ENCODE results near the gene LEFTY1. TPM values are rescaled to one million over a fixed set of nuclear protein-coding genes. Genes with fewer than 3 reads are reported as not detected.
A peak's percentile ranks its signal among the peaks of the same experiment; 100 is the strongest.

The LEFTY1 gene
- total and polyA plus RNA-seq, 9 of the 15 experiments (the other 6 are each of a cell fraction or from before 2014, with no cell fraction given): 0.07 to 0.24 (median 0.17) TPM; not detected in 5

GRCh38 chr1:225928186-225929175, 39.5 kb upstream of the LEFTY1 start (continued):
- TF ChIP-seq RNF219 (CRISPR knock-in tag; IDR thresholded peaks at IDR 0.05): no peak; the same call in 1 of the 2 replicates
- no peak for TF ChIP-seq PPARD (CRISPR knock-in tag; IDR thresholded peaks at IDR 0.05)
- no peak for TF ChIP-seq PBX2 (CRISPR knock-in tag; IDR thresholded peaks at IDR 0.05; ENCODE audit: low read depth)
- TF ChIP-seq PBX2 (tag; conservative IDR thresholded peaks at IDR 0.05; ENCODE audit: low read depth): peak; percentile 81
- peak; percentile 82 to 88; a peak in 3 of 4 replicates for TF ChIP-seq HDAC1 (IDR thresholded peaks at IDR 0.05)
- TF ChIP-seq DNMT1 (IDR thresholded peaks at IDR 0.05): peak; percentile 94; the same call in 1 of the 2 replicates
- peak; percentile 74 for TF ChIP-seq FOSL1 (tag; conservative IDR thresholded peaks at IDR 0.05)
- TF ChIP-seq ZNF518B (CRISPR knock-in tag; IDR thresholded peaks at IDR 0.05): no peak
- no peak for TF ChIP-seq ZNF184 (CRISPR knock-in tag; IDR thresholded peaks at IDR 0.05)
- peak; percentile 95 for TF ChIP-seq ZKSCAN8 (CRISPR knock-in tag; IDR thresholded peaks at IDR 0.05)
- peak; percentile 76 for TF ChIP-seq NKRF (IDR thresholded peaks at IDR 0.05; ENCODE audit: borderline replicate concordance)
- peak; percentile 83; the same call in 1 of the 2 replicates for TF ChIP-seq TOE1 (IDR thresholded peaks at IDR 0.05; ENCODE audit: borderline replicate concordance)
- TF ChIP-seq TOE1 (CRISPR knock-in tag; IDR thresholded peaks at IDR 0.05; ENCODE audit: borderline replicate concordance, low read depth): no peak

Measured in K562 (cell line).